HCT116 (cell line): ENCODE results near the gene STBD1.

Source experiments
- CEBPB ChIP-seq: IDR thresholded peaks from 2 replicates; pipeline ENCODE4 v1.6.1; 2012; ENCODE audit warnings: low read depth
- EZH2phosphoT487 ChIP-seq: fragments of 200-600 bp; IDR thresholded peaks from 2 replicates; pipeline ENCODE4 v1.6.1; 2018; ENCODE audit warnings: antibody characterized with exemption, borderline replicate concordance
- POLR2A ChIP-seq: IDR thresholded peaks from 2 replicates; pipeline ENCODE4 v1.7.0; 2011; ENCODE audit warnings: borderline replicate concordance; ENCODE audit not compliant: insufficient read depth, insufficient read length; ENCODE audit errors: extremely low read depth
- SIN3A ChIP-seq: IDR thresholded peaks from 2 replicates; pipeline ENCODE4 v1.6.1; 2012; ENCODE audit warnings: low read depth
- TF ChIP-seq, protein P1 (sequence below): IDR thresholded peaks from 2 replicates; pipeline ENCODE4 v1.6.1; 2011; ENCODE audit warnings: mild to moderate bottlenecking, low read length, moderate library complexity; ENCODE audit not compliant: insufficient replicate concordance; ENCODE audit errors: extremely low read depth
- TF ChIP-seq, protein P2 (sequence below), 3 experiments: fragments of 200-600 bp in 1 of 3; sonication (generic) in 1 of 3; IDR thresholded peaks in 2 of 3; conservative IDR thresholded peaks in 1 of 3; 2 replicates each; pipeline ENCODE4 v1.5.1; 2012 to 2017; ENCODE audit warnings: low read depth in 2 of 3, low read length in 2 of 3, antibody characterized with exemption in 1 of 3, borderline replicate concordance in 1 of 3, control low read depth in 1 of 3, mild to moderate bottlenecking in 1 of 3, mixed read lengths in 1 of 3, mixed run types in 1 of 3, moderate library complexity in 1 of 3; ENCODE audit not compliant: insufficient read depth in 1 of 3
- TF ChIP-seq, protein P3 (sequence below): IDR thresholded peaks from 2 replicates; pipeline ENCODE4 v1.6.1; 2012; ENCODE audit warnings: low read depth

DNA sequence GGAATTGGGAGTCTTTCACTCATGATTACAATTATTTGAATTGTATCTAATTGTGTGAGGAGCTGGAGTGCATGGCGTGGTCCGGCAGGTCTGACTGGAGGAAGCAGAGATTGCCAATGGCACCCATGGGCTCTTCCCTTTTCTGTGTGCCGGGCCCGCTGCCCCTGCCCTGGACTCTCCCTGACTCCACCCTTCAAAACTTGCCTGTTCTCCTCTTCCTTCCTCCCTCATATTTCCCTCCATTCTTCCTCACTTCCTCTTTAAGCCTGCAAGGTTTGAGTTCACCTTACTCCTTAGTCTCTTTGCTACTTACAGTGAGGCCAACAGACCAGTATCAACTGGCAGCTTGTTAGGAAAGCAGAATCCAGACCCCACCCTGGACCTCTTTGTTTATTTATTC is 6.5 kb upstream of the STBD1 start:
- TF ChIP-seq SIN3A (no peak), EZH2phosphoT487 (no peak), POLR2A (no peak), CEBPB (no peak)
- TF ChIP-seq, protein P1, sequence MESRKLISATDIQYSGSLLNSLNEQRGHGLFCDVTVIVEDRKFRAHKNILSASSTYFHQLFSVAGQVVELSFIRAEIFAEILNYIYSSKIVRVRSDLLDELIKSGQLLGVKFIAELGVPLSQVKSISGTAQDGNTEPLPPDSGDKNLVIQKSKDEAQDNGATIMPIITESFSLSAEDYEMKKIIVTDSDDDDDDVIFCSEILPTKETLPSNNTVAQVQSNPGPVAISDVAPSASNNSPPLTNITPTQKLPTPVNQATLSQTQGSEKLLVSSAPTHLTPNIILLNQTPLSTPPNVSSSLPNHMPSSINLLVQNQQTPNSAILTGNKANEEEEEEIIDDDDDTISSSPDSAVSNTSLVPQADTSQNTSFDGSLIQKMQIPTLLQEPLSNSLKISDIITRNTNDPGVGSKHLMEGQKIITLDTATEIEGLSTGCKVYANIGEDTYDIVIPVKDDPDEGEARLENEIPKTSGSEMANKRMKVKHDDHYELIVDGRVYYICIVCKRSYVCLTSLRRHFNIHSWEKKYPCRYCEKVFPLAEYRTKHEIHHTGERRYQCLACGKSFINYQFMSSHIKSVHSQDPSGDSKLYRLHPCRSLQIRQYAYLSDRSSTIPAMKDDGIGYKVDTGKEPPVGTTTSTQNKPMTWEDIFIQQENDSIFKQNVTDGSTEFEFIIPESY: no peak
- TF ChIP-seq, protein P2, sequence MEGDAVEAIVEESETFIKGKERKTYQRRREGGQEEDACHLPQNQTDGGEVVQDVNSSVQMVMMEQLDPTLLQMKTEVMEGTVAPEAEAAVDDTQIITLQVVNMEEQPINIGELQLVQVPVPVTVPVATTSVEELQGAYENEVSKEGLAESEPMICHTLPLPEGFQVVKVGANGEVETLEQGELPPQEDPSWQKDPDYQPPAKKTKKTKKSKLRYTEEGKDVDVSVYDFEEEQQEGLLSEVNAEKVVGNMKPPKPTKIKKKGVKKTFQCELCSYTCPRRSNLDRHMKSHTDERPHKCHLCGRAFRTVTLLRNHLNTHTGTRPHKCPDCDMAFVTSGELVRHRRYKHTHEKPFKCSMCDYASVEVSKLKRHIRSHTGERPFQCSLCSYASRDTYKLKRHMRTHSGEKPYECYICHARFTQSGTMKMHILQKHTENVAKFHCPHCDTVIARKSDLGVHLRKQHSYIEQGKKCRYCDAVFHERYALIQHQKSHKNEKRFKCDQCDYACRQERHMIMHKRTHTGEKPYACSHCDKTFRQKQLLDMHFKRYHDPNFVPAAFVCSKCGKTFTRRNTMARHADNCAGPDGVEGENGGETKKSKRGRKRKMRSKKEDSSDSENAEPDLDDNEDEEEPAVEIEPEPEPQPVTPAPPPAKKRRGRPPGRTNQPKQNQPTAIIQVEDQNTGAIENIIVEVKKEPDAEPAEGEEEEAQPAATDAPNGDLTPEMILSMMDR (IDR thresholded peaks at IDR 0.05 in 2 of 3, conservative IDR thresholded peaks at IDR 0.05 in 1 of 3; ENCODE audit: borderline replicate concordance in 1 of 3, insufficient read depth in 1 of 3, low read depth in 2 of 3, low read length in 2 of 3): no peak
- TF ChIP-seq, protein P3, sequence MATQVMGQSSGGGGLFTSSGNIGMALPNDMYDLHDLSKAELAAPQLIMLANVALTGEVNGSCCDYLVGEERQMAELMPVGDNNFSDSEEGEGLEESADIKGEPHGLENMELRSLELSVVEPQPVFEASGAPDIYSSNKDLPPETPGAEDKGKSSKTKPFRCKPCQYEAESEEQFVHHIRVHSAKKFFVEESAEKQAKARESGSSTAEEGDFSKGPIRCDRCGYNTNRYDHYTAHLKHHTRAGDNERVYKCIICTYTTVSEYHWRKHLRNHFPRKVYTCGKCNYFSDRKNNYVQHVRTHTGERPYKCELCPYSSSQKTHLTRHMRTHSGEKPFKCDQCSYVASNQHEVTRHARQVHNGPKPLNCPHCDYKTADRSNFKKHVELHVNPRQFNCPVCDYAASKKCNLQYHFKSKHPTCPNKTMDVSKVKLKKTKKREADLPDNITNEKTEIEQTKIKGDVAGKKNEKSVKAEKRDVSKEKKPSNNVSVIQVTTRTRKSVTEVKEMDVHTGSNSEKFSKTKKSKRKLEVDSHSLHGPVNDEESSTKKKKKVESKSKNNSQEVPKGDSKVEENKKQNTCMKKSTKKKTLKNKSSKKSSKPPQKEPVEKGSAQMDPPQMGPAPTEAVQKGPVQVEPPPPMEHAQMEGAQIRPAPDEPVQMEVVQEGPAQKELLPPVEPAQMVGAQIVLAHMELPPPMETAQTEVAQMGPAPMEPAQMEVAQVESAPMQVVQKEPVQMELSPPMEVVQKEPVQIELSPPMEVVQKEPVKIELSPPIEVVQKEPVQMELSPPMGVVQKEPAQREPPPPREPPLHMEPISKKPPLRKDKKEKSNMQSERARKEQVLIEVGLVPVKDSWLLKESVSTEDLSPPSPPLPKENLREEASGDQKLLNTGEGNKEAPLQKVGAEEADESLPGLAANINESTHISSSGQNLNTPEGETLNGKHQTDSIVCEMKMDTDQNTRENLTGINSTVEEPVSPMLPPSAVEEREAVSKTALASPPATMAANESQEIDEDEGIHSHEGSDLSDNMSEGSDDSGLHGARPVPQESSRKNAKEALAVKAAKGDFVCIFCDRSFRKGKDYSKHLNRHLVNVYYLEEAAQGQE: no peak
